Stimulated activated CD8-positive, alpha-beta memory T cell treated with anti-CD3 and anti-CD28 coated beads, Interleukin-2, amount 100 ng/mL, for 48 hours (primary cell): ENCODE measurements around the gene TRIM40.
"Not testable (repeated sequence)": the region's sequence is repeated elsewhere in the genome, so short reads cannot be mapped to it uniquely, and the experiment has no call there.

Source experiments
- DNase-seq, 2 donors: peaks; one replicate each; pipeline ENCODE4 v3.0.0-alpha.2; 2020; ENCODE audit warnings: low read depth in 2 of 2

Gene TRIM40

DNA sequence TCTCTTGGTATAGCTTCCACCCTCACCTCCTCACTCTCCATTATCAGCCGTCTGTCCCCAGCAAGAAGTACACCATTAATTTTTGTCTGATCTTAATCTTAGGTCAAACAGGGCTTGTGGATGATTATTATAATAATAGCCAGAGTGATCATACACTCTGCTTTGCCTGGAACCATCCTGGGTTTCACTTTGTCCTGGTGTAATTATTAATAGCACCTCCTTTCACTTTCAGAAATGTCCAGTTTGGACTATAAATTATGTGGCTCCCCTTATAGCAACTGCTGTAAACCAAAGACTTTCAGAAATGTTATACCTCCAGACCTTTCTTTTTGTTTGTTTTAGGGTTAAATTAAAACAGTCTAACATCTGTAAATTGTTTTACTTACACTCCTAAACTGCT is 22.1 kb upstream of the TRIM40 start:
- DNase-seq: no peak

GRCh38 chr6:30116724-30117123 is 19.2 kb upstream of the TRIM40 start:
- DNase-seq: no peak

- DNase-seq: not testable (repeated sequence)
These were observed 17.2 kb upstream of the TRIM40 start for GRCh38 chr6:30118691-30119090.

GRCh38 chr6:30121446-30122366 is 14.2 kb upstream of the TRIM40 start:
- DNase-seq: no peak

- DNase-seq: no peak
These were observed 13.4 kb upstream of the TRIM40 start for GRCh38 chr6:30122515-30122914.

GRCh38 chr6:30127238-30128093 is 8.5 kb upstream of the TRIM40 start:
- DNase-seq: no peak

- DNase-seq: no peak
These were observed 6.4 kb upstream of the TRIM40 start for GRCh38 chr6:30129265-30130178.

- no peak for DNase-seq
These were observed 5.7 kb upstream of the TRIM40 start for GRCh38 chr6:30130179-30130679.

- DNase-seq: peak; percentile 23 to 30
These were observed 4.8 kb upstream of the TRIM40 start for GRCh38 chr6:30130887-30131862.

DNA sequence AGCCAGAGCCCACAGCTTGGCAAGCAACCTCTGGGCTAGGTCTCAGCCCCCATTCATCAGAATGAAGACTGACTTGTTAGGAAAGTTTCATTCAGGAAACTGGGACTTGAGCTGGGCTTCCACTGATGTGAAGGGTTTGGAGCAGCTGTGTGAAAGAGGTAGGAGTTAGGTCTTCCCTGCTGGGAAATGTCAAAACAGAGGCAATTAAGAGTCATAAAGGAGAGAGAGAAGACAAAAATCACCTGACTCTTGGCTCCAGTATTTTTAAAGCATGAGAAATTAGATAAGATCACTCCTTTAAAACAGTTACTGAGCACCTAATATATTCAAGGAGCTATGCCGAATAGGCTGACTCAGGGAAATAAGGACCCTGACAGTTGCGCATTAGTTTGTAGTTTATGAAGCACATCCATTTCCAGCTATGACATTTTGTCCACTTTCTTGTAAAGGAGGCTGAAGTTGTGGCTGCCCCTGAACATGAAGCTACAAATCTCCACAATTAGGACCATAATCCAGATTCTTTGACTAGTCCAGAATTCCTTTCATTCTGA is 3.9 kb upstream of the TRIM40 start:
- DNase-seq: no peak

DNA sequence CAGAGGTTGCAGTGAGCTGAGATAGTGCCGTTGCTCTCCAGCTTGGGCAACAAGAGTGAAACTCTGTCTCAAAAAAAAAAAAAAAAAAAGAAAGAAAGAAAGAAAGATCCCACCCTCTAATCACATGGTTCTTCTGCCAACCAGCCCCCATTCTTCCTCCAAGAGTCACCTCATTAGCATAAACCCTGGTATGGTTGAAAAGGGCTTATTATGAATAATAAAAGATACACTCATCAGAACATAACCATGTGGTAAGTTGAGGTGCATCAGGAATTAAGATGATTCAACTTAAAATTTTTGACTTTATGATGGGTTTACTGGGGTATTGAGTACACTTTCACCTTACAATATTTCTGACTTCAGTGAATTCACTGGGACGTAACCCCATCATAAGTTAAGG is 793 bp upstream of the TRIM40 start:
- no peak for DNase-seq

DNA sequence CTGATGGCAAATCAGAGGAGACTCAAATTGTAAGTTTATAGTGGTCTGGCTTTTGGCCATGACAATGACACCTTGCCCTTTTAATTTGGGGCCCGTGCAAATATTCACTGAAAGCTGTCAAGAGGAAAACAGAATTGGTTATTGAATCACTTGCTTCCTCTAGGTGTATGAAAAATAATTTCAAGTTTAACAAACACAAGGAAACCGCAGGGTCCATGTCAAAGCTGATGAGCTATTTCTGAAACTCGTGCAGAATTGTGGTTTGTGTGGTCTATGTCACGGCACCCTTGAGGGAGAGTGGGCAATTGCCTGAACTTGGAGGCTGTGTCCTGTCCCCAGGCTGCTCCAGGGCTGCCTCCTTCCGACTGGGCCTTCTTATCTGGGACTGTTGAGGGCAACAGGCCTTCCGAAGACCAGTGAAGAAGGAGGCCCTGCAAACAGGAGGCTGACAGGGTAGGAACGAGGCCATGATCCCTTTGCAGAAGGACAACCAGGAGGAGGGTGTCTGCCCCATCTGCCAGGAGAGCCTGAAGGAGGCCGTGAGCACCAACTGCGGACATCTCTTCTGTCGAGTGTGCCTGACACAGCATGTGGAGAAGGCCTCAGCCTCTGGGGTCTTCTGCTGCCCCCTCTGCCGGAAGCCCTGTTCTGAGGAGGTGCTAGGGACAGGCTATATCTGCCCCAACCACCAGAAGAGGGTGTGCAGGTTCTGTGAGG is 788 bp downstream of the TRIM40 start:
- no peak for DNase-seq

GRCh38 chr6:30140240-30140639 is 4.3 kb downstream of the TRIM40 start:
- not testable (repeated sequence) for DNase-seq

- DNase-seq: no peak
These were observed 6.7 kb downstream of the TRIM40 start for GRCh38 chr6:30142665-30143064.

DNA sequence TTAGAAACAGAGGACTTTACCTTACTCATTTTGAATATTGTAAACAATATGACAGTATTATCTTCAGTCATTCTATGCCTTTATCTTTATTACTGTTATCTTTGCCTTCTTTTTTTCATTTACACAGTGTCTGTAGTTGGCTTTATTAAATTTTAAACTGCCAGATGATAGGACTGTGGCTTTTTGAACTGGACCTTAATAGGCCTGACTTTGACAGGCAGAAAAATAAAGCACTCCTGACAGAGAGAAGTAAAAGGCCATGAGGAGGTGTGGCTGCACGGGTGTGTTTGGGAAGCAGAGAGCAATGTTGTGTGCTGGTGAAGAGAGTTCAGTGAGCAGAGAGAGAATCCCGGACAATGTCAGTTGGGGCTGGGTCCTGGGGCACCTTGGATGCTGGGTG is 7.8 kb downstream of the TRIM40 start:
- no peak for DNase-seq

- DNase-seq: no peak
These were observed 8.9 kb downstream of the TRIM40 start for GRCh38 chr6:30144811-30145210.

DNA sequence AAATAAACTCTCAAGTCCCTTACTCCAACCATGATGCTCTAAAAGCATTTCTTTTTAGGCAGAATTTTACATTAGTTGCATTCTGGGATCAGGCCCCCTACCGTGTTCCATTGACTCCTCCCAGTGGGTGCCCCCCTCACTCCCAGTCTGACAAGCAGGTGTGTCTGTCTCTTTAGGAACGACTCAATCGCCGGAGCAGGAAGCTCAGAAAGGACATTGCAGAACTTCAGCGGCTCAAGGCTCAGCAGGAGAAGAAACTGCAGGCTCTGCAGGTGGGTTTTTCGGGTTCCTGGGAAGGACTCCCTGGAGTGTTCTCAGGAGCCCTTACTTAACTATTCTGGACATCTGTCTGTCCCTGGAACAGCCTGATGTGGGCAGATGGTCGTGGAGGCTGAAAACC is 9.9 kb downstream of the TRIM40 start:
- no peak for DNase-seq

DNA sequence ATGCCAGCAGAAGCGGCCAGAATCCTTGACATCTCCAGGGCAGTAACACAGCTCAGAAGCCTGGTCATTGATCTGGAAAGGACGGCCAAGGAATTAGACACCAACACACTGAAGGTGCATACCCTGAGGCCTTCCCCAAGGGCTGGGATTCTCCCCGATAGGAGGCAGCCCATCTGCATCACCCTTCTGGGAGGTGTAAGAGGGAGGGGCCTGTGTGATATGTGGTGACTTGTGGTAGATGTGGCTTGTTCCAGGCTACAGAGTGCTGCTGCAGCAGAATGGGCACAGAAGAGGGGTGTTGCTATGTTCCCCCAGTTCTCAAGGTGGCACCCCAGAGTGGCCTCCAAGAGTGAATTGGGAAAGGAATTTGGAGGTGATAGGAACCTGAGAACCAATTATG is 11.2 kb downstream of the TRIM40 start:
- no peak for DNase-seq

DNA sequence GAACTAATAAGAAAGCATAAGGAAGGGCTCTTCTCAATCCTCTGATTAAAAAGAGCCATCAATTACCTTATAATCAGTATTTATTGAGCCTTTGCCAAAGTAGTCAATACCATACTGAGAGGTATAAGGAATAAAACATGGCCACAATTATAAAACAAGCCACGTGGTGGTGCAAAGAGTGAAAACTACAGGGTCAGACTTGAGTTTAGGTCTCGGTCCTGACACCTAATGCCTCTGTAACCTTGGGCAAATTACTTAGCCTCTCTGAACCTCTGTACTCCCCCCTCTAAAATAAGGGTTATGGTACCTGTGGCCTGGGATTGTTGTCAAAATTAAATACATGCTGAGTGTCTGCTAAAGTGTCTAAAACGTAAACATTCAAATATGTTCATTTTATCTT is 13.3 kb downstream of the TRIM40 start:
- DNase-seq: no peak
